Duodenal mucosa (tissue), 2 donors: ENCODE results near the gene NYAP1.

Experiments used
- H3K27ac ChIP-seq: one replicate; pipeline ENCODE4 v1.7.0; 2013; ENCODE audit warnings: low read depth, low read length
- H3K27me3 ChIP-seq, 2 donors: one replicate each; pipeline ENCODE4 v1.7.0; 2013; ENCODE audit warnings: low read length in 2 of 2, control low read depth in 1 of 2; ENCODE audit not compliant: insufficient read depth in 2 of 2, control insufficient read depth in 1 of 2
- H3K36me3 ChIP-seq, 2 donors: one replicate each; pipeline ENCODE4 v1.7.0; 2013; ENCODE audit warnings: low read length in 2 of 2, control low read depth in 1 of 2; ENCODE audit not compliant: insufficient read depth in 2 of 2, control insufficient read depth in 1 of 2
- H3K4me1 ChIP-seq, 2 donors: one replicate each; pipeline ENCODE4 v1.7.0; 2013; ENCODE audit warnings: low read length in 2 of 2, control low read depth in 1 of 2; ENCODE audit not compliant: insufficient read depth in 2 of 2, control insufficient read depth in 1 of 2
- H3K4me3 ChIP-seq, 2 donors: one replicate each; pipeline ENCODE4 v1.7.0; 2013; ENCODE audit warnings: low read length in 2 of 2, low read depth in 1 of 2
- H3K9ac ChIP-seq, 2 donors: one replicate each; pipeline ENCODE4 v1.7.0; 2013; ENCODE audit warnings: low read length in 2 of 2, low read depth in 1 of 2
- H3K9me3 ChIP-seq, 2 donors: one replicate each; pipeline ENCODE4 v1.7.0; 2013; ENCODE audit warnings: low read length in 2 of 2, control low read depth in 1 of 2; ENCODE audit not compliant: control insufficient read depth in 1 of 2

NYAP1 gene

DNA sequence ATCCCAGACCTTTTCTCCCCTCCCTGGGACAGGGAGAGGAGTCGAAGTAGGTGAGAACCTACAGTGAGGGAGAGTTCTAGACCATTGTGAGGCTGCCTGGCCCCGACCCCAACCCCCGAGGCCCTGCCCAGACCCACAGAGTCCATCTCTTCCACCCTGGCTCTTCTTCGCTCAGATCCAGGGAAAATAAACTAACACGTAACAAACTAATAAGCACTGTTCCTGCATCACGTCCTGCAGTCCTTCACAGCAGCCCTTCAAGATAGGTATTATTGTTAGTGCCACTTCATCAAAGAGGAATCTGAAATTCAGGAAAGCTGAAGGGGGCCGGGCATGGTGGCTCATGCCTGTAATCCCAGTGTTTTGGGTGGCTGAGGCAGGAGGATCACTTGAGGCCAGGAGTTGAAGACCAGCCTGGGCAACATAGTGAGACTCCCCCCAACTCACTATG lies 19.5 kb upstream of the NYAP1 start, which contains the start of gene SPACDR:
TSS of gene SPACDR (minus strand) at position 51 of the 451 bp plus-strand sequence. CDS start 235 bp downstream, outside the sequence.
- no peak within 1 kb of the TSS for H3K9ac ChIP-seq
- no peak within 1 kb of the TSS for H3K4me3 ChIP-seq
- no peaks in the 10 kb centered on the region for H3K9me3 ChIP-seq
- peaks cover 0 to 1% of the 10 kb centered on the region in 2 donors for H3K4me1 ChIP-seq
- peaks cover 0 to 9% of the 10 kb centered on the region in 2 donors for H3K36me3 ChIP-seq
- H3K27me3 ChIP-seq: no peaks in the 10 kb centered on the region
- no peak within 1 kb of the TSS for H3K27ac ChIP-seq

DNA sequence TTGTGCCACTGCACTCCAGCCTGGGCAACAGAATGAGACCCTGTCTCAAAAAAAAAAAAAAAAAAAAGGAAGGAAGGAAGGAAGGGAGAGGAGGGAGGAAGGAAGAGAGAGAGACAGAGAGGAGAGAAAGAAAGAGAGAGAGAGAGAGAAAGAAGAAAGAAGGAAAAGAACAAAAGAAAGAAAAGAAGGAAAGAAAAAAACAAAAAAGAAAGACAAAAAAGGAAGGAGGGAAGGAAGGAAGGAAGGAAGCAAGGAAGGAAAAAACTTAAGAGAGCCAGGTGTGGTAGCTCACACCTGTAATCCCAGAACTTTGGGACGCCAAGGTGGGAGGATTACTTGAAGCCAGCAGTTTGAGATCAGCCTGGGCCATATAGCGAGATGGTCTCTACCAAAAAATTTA lies 18.9 kb upstream of the NYAP1 start:
- Histone ChIP-seq H3K4me3 (no peak overlapping the region), H3K4me1 (peaks cover 0 to 5% of the 10 kb centered on the region in 2 donors), H3K9me3 (no peaks in the 10 kb centered on the region), H3K36me3 (peaks cover 0 to 9% of the 10 kb centered on the region in 2 donors), H3K27me3 (no peaks in the 10 kb centered on the region), H3K9ac (no peak overlapping the region), H3K27ac (no peak overlapping the region)

DNA sequence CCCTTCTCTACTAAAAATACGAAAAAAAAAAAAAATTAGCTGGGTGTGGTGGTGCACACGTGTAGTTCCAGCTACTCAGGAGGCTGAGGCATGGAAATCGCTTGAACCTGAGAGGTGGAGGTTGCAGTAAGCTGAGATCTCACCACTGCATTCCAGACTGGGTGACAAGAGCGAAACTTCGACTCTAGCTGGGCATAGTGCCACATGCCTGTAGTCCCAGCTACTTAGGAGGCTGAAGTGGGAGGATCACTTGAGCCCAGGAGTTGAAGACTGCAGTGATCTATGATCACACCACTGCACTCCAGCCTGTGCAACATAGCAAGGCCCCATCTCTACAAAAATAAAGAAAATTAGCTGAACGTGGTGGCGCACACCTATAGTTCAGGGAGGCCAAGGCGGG lies 18.4 kb upstream of the NYAP1 start:
- H3K27me3 ChIP-seq: no peaks in the 10 kb centered on the region
- H3K4me3 ChIP-seq: no peak overlapping the region
- no peak overlapping the region for H3K9ac ChIP-seq
- peaks cover 0 to 9% of the 10 kb centered on the region in 2 donors for H3K36me3 ChIP-seq
- no peaks in the 10 kb centered on the region for H3K9me3 ChIP-seq
- peaks cover 0 to 5% of the 10 kb centered on the region in 2 donors for H3K4me1 ChIP-seq
- H3K27ac ChIP-seq: no peak overlapping the region

DNA sequence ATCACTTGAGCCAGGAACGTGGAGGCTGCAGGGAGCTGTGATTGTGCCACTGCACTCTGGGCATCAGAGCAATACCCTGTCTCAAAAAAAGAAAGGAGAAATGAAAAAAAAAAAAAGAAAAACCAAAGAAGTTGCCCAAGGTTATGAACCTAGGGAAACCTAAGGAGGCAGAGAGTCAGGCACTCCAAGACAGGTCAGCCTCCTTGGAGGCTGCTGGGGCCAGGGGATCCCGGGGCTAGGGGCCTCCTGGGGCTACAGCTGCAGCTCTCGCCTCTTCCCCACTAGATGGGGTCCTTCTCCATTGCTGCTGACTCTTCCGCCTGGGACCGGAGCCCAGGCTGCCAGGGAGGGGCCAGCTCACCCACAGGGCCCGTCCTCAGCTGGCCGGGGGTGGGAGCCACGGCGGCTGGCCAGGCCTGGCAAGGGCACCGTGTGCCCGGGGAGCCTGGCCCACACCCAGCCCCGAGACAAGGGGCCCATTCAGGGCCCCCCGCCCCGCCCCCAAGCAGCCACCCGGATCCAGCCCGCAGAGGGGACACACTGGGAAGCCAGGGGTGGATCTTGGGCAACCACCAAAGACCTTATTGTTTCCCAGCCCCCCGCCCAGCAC lies 17.9 kb upstream of the NYAP1 start:
- peaks cover 0 to 9% of the 10 kb centered on the region in 2 donors for H3K36me3 ChIP-seq
- no peaks in the 10 kb centered on the region for H3K27me3 ChIP-seq
- peaks cover 0 to 5% of the 10 kb centered on the region in 2 donors for H3K4me1 ChIP-seq
- H3K9me3 ChIP-seq: no peaks in the 10 kb centered on the region
- H3K27ac ChIP-seq: no peak overlapping the region
- no peak overlapping the region for H3K4me3 ChIP-seq
- H3K9ac ChIP-seq: no peak overlapping the region

GRCh38 chr7:100466653-100467605 lies 16.8 kb upstream of the NYAP1 start:
- no peak overlapping the region for H3K4me3 ChIP-seq
- no peak overlapping the region for H3K27ac ChIP-seq
- H3K4me1 ChIP-seq: peaks cover 0 to 5% of the 10 kb centered on the region in 2 donors
- H3K9ac ChIP-seq: no peak overlapping the region
- no peaks in the 10 kb centered on the region for H3K9me3 ChIP-seq
- H3K27me3 ChIP-seq: no peaks in the 10 kb centered on the region
- H3K36me3 ChIP-seq: peaks cover 0 to 9% of the 10 kb centered on the region in 2 donors

DNA sequence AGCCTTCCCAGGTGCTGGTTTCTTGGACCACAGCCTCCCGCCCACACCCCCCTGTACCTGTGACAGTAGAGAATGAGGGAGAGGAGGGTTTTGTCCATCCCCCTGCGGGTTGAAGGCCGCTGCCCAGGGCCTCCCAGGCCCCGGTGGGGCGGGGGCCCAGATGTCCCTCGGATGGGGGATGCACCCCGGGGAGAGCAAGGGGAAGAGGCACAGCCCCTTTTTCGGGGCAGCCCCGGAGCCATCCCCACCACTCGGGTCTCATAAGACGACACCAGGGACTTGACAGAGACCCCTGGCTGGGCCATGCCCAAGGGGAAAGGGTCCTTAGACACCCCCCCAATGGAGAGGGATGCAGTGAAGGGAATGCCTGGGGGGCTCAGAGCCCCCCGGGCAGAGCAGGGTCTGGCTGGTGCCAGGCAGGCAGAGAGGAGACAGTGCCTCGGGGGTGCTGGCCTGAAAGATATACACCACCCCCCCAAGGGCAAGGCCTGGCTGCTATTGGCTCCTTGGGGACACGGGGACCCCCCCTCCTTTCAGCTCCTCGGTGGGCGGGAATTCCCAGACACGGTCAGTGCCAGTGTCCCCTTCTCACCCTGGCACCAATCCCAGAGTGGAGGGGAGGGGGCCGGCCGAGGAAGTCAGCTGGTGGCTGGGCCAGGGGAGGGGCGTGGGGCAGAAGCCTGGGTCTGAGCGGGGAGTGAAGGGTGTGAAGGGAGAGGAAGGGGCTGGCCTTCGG lies 15.9 kb upstream of the NYAP1 start:
- Histone ChIP-seq H3K27me3 (no peaks in the 10 kb centered on the region), H3K4me3 (no peak overlapping the region), H3K4me1 (peaks cover 2 to 8% of the 10 kb centered on the region in 2 donors), H3K9me3 (no peaks in the 10 kb centered on the region), H3K27ac (no peak overlapping the region), H3K36me3 (peaks cover 0 to 12% of the 10 kb centered on the region in 2 donors), H3K9ac (no peak overlapping the region)

- no peak overlapping the region for H3K4me3 ChIP-seq
- H3K27me3 ChIP-seq: no peaks in the 10 kb centered on the region
- no peaks in the 10 kb centered on the region for H3K9me3 ChIP-seq
- peaks cover 6 to 12% of the 10 kb centered on the region in 2 donors for H3K4me1 ChIP-seq
- H3K36me3 ChIP-seq: peaks cover 5 to 19% of the 10 kb centered on the region in 2 donors
- H3K9ac ChIP-seq: no peak overlapping the region
- H3K27ac ChIP-seq: no peak overlapping the region
Measured at GRCh38 chr7:100469227-100470044, 14.3 kb upstream of the NYAP1 start.

GRCh38 chr7:100471021-100471420 lies 12.7 kb upstream of the NYAP1 start:
- Histone ChIP-seq H3K27ac (no peak overlapping the region), H3K9me3 (no peaks in the 10 kb centered on the region), H3K4me1 (peaks cover 13 to 20% of the 10 kb centered on the region in 2 donors), H3K27me3 (no peaks in the 10 kb centered on the region), H3K4me3 (no peak overlapping the region), H3K9ac (no peak overlapping the region), H3K36me3 (peaks cover 5 to 20% of the 10 kb centered on the region in 2 donors)

DNA sequence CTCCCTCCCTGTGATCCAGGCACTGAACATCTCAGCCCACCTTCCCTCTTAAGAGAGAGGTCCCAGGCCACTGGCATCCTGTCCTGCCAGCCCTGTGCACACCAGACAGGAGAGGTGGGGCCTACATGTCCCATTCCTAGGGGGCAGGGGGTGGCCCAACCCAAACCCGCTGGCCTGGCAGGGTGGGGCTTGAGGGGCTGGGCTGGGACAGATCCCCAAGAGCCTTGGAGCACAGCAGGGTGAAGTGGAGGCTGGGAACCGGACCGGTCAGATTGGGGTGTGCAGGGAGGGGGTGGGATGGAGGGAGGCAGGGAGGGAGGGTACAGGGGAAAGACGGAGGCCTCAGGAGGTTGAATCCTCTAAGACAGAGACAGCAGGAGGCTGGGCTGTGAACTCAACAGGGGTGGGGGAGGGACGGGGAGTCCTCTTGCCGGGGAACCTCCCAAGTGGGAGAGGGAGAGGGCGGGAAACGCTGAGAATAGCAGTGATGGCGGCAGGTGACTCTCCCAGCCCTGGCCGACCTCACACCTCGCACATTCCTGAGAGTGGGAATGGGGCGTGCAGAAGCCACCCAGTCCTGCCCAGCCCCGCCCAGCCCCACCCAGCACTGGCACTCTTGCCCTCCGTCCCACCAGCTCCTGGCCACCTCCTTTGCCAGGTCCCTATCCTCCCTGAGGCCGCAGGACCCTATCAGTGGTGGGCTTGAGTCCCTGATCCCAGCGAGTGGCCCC lies 11.4 kb upstream of the NYAP1 start:
- no peak overlapping the region for H3K9ac ChIP-seq
- peaks cover 26 to 32% of the 10 kb centered on the region in 2 donors for H3K4me1 ChIP-seq
- H3K27ac ChIP-seq: no peak overlapping the region
- H3K4me3 ChIP-seq: no peak overlapping the region
- H3K27me3 ChIP-seq: no peaks in the 10 kb centered on the region
- H3K9me3 ChIP-seq: no peaks in the 10 kb centered on the region
- H3K36me3 ChIP-seq: peaks cover 5 to 13% of the 10 kb centered on the region in 2 donors
